GM12878 (cell line): ENCODE results near the gene TMEM131L. TPM values are rescaled to one million over a fixed set of nuclear protein-coding genes. Genes with fewer than 3 reads are reported as not detected.

ENCODE experiments used
- BHLHE40 ChIP-seq, 2 experiments: fragments of 450-650 bp in 1 of 2; IDR thresholded peaks; 2 replicates each; pipeline ENCODE4 v1.6.1; 2011 to 2017; ENCODE audit warnings: low read depth in 2 of 2, borderline replicate concordance in 1 of 2, improper control_type of control experiment in 1 of 2, low read length in 1 of 2, mild to moderate bottlenecking in 1 of 2
- BRCA1 ChIP-seq: IDR thresholded peaks from 2 replicates; pipeline ENCODE4 v1.6.1; 2011; ENCODE audit warnings: low read depth, low read length, improper control_type of control experiment
- ELK1 ChIP-seq: IDR thresholded peaks from 2 replicates; pipeline ENCODE4 v1.6.1; 2012; ENCODE audit warnings: low read depth, low read length, improper control_type of control experiment
- IRF4 ChIP-seq: IDR thresholded peaks from 2 replicates; pipeline ENCODE4 v1.6.1; 2011; ENCODE audit warnings: low read depth, low read length
- TAF1 ChIP-seq: IDR thresholded peaks from 2 replicates; pipeline ENCODE4 v1.6.1; 2011; ENCODE audit warnings: mild to moderate bottlenecking, low read depth, low read length, borderline replicate concordance
- ZNF592 ChIP-seq: fragments of 450-650 bp; IDR thresholded peaks from 2 replicates; pipeline ENCODE4 v1.6.1; 2017; ENCODE audit warnings: mild to moderate bottlenecking, moderate library complexity
- ZNF622 ChIP-seq: fragments of 450-650 bp; IDR thresholded peaks from 2 replicates; pipeline ENCODE4 v1.6.1; 2017; ENCODE audit warnings: mild to moderate bottlenecking, inconsistent platforms
- polyA plus RNA-seq, 11 experiments: library from polyadenylated mRNA; depleted of rRNA in 4 of 11; unstranded in 6 of 11; stranded (reverse) in 5 of 11; fragments of >200 nt; fragmentation: Nextera tagmentation in 4 of 11; fragmentation: Illumina TruSeq in 1 of 11; extraction: Ambion mirVana in 4 of 11; extraction: Trizol in 1 of 11; gene quantifications; 1 replicate in 1 of 11; 2 replicates in 10 of 11; pipeline versions ENCODE4 v1.2.1 to v1.2.3, GENCODE V29; 2011 to 2016; ENCODE audit warnings: inconsistent platforms in 2 of 11, missing spikeins in 2 of 11, low read depth in 1 of 11
- total RNA-seq, 4 experiments: library from RNA; depleted of rRNA in 3 of 4; stranded (reverse); fragments of >200 nt in 3 of 4; fragmentation: Illumina TruSeq in 1 of 4; extraction: Trizol in 1 of 4; gene quantifications; 2 replicates each; pipeline versions ENCODE4 v1.2.1 to v1.2.3, GENCODE V29; 2013 to 2021
- TF ChIP-seq, protein P1 (sequence below): fragments of 450-650 bp; formaldehyde crosslinking; IDR thresholded peaks from 2 replicates; pipeline ENCODE4 v1.5.0; 2022; ENCODE audit warnings: mild to moderate bottlenecking, missing genetic modification characterization
- TF ChIP-seq, protein P2 (sequence below): fragments of 450-650 bp; IDR thresholded peaks from 2 replicates; pipeline ENCODE4 v1.6.1; 2018; ENCODE audit warnings: mild to moderate bottlenecking, low read depth, moderate library complexity; ENCODE audit not compliant: partially characterized antibody

The TMEM131L gene
- total and polyA plus RNA-seq, 10 of the 15 experiments (the other 5 are each of a cell fraction or from before 2014, with no cell fraction given), result 8.5 to 101 (median 74.4) TPM

DNA sequence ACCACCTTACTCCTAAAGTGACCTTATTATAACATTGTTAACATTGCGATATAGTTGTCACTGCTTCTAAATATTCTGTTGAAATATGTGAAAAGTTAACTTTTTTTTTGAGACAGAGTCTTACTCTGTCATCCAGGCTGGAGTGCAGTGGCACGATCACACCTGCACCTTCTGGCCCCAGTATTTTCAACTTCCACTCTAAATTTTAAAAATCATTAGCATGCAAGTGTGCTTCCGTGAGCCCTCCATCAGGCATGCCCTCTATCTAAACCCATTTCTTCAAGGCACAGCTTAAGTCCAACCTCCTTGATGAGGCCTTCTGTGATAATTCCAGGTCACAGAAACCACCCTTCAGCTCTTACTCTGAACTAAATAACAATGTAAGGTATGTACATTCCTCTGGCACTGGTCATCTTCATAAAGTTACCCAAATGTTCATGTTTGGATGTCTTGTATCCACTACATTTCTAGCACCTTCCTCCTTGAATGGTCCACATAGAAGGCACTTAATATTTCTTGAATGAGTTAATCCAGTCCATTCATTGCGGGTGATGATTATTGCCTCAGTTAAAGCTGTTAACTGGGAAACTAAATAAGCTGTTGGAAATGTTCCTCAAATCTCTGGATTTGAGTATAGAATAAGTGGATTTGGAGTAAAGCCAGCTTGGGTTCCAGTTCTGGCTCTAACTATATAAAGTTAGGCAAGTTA is 38.6 kb upstream of the TMEM131L start (continued):
- TF ChIP-seq ZNF592, result no peak
- TF ChIP-seq IRF4, result no peak
- TF ChIP-seq, protein P1, sequence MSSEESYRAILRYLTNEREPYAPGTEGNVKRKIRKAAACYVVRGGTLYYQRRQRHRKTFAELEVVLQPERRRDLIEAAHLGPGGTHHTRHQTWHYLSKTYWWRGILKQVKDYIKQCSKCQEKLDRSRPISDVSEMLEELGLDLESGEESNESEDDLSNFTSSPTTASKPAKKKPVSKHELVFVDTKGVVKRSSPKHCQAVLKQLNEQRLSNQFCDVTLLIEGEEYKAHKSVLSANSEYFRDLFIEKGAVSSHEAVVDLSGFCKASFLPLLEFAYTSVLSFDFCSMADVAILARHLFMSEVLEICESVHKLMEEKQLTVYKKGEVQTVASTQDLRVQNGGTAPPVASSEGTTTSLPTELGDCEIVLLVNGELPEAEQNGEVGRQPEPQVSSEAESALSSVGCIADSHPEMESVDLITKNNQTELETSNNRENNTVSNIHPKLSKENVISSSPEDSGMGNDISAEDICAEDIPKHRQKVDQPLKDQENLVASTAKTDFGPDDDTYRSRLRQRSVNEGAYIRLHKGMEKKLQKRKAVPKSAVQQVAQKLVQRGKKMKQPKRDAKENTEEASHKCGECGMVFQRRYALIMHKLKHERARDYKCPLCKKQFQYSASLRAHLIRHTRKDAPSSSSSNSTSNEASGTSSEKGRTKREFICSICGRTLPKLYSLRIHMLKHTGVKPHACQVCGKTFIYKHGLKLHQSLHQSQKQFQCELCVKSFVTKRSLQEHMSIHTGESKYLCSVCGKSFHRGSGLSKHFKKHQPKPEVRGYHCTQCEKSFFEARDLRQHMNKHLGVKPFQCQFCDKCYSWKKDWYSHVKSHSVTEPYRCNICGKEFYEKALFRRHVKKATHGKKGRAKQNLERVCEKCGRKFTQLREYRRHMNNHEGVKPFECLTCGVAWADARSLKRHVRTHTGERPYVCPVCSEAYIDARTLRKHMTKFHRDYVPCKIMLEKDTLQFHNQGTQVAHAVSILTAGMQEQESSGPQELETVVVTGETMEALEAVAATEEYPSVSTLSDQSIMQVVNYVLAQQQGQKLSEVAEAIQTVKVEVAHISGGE (CRISPR knock-in tag), result no peak
- TF ChIP-seq TAF1, result no peak
- TF ChIP-seq, protein P2, sequence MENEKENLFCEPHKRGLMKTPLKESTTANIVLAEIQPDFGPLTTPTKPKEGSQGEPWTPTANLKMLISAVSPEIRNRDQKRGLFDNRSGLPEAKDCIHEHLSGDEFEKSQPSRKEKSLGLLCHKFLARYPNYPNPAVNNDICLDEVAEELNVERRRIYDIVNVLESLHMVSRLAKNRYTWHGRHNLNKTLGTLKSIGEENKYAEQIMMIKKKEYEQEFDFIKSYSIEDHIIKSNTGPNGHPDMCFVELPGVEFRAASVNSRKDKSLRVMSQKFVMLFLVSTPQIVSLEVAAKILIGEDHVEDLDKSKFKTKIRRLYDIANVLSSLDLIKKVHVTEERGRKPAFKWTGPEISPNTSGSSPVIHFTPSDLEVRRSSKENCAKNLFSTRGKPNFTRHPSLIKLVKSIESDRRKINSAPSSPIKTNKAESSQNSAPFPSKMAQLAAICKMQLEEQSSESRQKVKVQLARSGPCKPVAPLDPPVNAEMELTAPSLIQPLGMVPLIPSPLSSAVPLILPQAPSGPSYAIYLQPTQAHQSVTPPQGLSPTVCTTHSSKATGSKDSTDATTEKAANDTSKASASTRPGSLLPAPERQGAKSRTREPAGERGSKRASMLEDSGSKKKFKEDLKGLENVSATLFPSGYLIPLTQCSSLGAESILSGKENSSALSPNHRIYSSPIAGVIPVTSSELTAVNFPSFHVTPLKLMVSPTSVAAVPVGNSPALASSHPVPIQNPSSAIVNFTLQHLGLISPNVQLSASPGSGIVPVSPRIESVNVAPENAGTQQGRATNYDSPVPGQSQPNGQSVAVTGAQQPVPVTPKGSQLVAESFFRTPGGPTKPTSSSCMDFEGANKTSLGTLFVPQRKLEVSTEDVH, result no peak
- no peak for TF ChIP-seq BRCA1
- TF ChIP-seq ELK1, result no peak
- TF ChIP-seq ZNF622, result no peak
- no peak for TF ChIP-seq BHLHE40 (IDR thresholded peaks at IDR 0.05; ENCODE audit: borderline replicate concordance in 1 of 2, low read depth in 2 of 2, low read length in 1 of 2)
